Stimulated activated CD4-positive, alpha-beta T cell treated with anti-CD3 and anti-CD28 coated beads, Interleukin-1b, Interleukin-23, amount 100 ng/mL, for 24 hours (primary cell): ENCODE measurements around the gene SLC44A1.

ENCODE experiments used
- DNase-seq, 4 experiments: peaks; one replicate each; pipeline ENCODE4 v3.0.0-alpha.2; 2020; ENCODE audit warnings: low read depth in 4 of 4, low spot score in 1 of 4

Gene SLC44A1

DNA sequence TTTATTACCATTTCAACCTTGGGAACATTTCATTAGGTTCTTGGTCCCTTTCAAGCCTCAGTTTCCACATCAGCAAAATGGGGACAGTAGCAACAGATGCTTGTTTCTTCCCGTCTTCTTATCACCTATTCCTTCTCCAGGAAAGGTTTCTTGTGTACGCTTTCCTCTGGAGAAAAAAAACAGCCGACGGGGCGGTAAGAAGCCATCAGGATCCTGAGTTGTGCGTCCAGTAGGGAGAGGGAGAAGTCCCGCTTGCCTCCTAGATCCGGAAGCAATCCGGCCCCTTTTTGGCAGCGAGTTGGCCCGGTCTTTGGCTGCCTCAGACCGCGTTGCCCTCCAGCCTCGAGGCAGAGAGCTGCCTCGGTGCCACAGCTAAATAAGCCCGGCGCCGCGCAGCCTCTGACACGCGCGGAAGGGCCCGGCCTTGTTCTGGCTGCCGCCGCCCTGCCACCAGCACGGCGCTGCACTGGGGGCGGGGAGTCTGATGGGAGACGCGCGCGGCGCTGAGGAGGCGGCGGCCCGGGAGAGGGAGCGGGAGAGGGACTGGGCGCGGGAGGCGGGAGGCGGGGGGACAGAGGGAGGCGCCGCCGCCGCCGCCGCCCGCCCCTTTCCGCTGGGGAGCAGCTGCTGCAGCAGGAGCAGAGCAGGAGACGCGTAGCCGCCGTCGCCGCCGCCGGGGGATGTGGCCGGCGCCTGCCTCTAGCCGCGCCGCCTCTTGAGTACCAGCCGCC lies at the start of gene SLC44A1:
TSS of gene SLC44A1 (plus strand) at position 649 of the 731 bp plus-strand sequence. CDS start 218 bp downstream, outside the sequence.
- peak; percentile 71 to 92 (median 84) for DNase-seq

GRCh38 chr9:105195259-105195658 lies 49.2 kb upstream of the SLC44A1 start:
- DNase-seq = no peak

DNA sequence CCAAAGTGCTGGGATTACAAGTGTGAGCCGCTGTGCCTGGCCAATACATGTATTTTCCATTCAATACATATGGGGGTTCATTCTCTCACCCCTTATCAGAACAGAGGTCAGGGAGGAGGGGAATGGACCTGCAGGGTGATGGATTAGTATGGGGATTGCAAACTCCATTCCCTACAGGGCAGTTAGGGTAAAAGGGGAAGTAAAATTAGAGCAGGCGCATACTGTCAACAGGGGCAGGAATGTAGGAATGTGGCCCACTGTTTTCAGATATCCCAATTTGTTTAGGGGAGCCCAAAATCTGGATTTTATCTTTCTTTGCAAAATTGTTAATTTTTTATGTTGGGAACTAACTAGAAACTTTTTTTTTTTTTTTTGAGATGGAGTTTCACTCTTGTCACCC lies 46.4 kb upstream of the SLC44A1 start:
- DNase-seq = no peak

DNA sequence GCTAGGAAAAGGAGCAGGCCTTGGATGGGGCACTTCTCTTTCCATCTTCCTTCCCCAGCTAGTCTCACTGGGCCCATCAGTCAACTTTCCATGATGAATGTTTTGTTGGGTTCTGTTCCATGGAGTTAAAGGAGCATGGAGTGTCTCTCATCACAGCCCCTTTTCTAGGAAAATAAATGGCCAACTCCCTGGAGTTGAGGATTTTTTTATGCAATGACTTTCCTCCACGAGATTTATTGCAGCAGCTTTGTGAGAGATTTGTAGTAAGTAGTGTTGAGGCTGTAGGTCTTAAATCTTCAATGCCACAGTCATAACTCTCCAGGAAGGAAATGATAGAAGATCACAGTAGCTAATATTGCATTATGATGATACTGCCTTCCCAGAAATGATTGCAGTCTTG lies 45.6 kb upstream of the SLC44A1 start:
- no peak for DNase-seq

GRCh38 chr9:105204416-105204815 lies 40.0 kb upstream of the SLC44A1 start:
- DNase-seq = no peak

GRCh38 chr9:105205787-105206495 lies 38.5 kb upstream of the SLC44A1 start:
- no peak for DNase-seq

DNA sequence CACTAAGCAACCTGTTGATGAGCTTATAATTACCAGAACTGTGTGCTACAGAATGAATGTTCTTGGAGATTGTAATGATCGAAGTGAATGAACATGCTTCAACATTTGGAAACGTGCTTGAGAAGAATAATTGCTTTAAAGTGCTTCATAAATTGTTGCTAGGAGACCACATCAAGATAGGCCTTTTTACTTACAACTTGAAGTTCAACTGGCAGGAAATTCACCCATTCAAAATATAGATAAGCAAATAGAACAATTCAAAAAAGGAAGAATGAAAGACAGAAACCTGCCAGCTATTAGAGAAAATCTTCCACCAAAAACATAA lies 38.0 kb upstream of the SLC44A1 start:
- DNase-seq = no peak

- no peak for DNase-seq
Measured at GRCh38 chr9:105206821-105207699, 37.4 kb upstream of the SLC44A1 start.

GRCh38 chr9:105216440-105217178 lies 27.8 kb upstream of the SLC44A1 start:
- DNase-seq = no peak

DNA sequence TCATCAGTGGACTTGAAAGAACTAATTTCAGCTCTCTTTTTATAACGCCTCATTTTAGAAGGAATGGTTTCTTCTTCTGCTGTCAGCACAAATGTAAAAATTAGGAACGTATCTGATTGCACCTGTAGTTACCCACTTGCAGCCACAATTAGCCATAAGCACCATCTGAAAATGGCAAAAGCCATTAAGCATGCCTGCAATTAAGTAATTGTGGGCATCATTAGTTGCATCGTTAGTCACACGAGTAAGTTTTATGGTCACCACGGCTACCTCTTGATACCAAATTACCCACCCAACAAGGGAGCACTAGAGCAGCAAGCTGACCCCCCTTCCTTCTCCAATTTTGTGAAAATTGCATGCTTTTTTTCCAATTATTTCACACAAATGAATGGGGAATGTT lies 25.8 kb upstream of the SLC44A1 start:
- no peak for DNase-seq

GRCh38 chr9:105219291-105219805 lies 25.1 kb upstream of the SLC44A1 start:
- DNase-seq = no peak

GRCh38 chr9:105220451-105220850 lies 24.0 kb upstream of the SLC44A1 start:
- no peak for DNase-seq

- DNase-seq = no peak
Measured at GRCh38 chr9:105223544-105224140, 20.8 kb upstream of the SLC44A1 start.

DNA sequence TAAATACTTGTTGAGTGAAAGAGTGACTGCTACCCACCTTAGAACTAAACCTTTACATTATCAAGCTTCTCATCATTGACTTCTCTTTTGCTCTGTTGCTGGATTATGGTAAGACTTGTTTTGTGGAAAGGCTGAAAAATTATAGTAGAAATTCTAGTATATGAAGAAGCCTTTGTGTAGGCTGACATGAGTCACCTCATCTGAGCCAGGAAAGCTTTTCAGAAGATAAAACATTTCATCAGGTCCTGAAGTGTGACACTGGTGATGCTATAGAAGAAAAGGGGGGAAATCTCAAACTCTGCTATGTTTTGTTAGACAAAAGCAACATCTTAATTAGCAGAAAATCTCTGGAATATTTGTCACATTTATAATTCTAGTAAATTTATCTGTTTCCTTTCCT lies 18.4 kb upstream of the SLC44A1 start:
- DNase-seq = no peak

DNA sequence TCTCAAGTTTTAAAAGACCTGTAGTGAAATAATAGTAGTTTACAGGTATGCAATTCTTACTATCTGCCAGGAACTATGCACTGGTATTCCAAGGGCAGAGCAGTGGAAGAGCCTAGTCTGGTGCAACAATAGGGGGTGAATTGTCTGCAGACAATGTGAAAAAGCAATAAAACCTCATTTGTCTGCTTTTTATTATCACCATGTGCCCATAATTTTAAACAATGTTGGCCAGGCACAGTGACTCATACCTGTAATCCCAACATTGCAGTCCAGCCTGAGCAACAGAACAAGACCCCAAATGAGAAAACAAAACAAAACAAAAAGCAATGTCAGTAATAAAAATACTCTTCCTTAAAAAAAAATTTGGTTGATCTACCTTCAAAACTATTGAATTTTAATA lies 12.2 kb upstream of the SLC44A1 start:
- no peak for DNase-seq

- no peak for DNase-seq
Measured at GRCh38 chr9:105233873-105234272, 10.6 kb upstream of the SLC44A1 start.

DNA sequence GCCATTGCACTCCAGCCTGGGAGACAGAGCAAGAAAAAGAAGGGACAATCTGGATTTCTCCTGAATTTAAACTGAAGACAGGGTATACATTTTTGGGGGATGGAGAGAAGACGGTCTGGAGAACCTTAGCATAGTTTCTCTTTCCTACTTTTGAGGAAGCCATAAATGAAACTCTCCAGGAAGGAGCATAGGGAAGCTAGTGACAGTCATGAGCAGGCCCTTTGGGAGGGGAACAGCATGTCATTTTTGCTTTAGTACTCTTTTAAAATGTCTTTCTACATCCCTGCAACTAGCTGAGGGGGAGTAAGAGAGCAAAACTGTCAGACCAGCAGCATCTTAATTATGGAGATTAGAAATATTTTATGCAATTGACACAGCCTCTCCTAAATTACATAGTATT lies 8.2 kb upstream of the SLC44A1 start:
- DNase-seq = no peak

DNA sequence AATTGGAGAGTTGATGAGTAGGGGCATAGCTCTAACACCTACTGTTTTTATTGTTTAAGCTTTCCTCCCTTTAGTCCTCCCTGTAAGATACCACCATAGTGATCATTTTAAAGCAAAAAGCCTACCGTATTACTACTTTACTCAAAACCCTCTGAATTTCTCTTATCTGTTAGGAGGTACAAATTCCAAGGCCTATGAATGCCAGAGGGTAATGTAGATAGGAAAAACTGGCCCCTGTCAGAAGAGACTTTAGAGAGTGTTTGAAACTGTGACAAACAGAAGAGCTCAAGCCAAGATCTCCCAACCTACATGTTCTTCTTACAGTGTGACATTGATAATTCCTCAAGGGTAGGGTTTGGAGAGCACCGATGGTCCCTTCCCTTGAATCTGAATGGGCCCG lies 7.2 kb upstream of the SLC44A1 start:
- DNase-seq = no peak

GRCh38 chr9:105238302-105238701 lies 6.1 kb upstream of the SLC44A1 start:
- DNase-seq = no peak

GRCh38 chr9:105241356-105242043 lies 3.0 kb upstream of the SLC44A1 start:
- DNase-seq = no peak
